ENCODE data around the gene MPRIP. TPM values are rescaled to one million over a fixed set of nuclear protein-coding genes. Genes with fewer than 3 reads are reported as not detected.
A peak's percentile ranks its signal among the peaks of the same experiment; 100 is the strongest.

Gene MPRIP
- total RNA-seq, 1 donor: 127 TPM

DNA sequence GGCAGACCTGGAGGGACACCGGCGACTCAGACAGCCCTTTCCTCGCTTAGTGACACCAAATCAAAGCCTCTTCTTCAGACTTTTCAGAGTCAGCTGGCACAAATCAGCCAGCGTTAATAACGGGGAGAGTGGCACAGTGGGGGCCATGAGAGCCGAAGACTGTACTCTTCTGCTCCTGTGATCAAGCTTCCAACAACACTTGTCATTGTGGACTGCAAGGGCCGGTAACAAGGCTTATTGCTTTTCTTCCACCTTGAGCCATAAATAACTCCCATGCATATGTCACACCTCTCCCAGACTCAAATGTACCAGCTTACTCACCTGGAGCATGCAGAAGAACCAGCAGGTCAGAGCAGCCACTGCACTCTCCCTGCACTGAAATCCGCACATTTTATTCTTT is 181.9 kb downstream of the MPRIP start:
- DNase-seq (ENCODE audit: low read depth in 2 of 3, low spot score in 2 of 3): no peak

DNA sequence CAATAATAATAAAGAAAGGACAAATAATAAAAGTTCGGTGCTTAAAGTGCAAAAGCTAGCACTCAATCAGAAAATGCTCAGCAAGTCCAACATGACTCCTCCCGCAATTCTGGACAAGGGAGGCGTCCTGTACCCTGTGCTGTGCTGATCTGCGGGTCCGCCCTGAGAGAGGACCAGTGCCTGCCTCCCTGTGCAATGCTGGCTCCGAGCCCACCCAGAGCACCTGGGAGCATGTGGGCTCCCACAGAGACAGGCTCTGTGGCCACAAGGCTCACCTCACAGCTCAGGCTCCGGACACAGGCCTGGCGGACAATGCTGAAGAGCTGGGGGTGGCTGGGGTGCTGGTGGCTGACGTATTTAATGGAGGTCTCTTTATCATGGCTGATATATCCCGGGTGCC is 183.6 kb downstream of the MPRIP start:
- DNase-seq (ENCODE audit: low read depth in 2 of 3, low spot score in 2 of 3): no peak

DNA sequence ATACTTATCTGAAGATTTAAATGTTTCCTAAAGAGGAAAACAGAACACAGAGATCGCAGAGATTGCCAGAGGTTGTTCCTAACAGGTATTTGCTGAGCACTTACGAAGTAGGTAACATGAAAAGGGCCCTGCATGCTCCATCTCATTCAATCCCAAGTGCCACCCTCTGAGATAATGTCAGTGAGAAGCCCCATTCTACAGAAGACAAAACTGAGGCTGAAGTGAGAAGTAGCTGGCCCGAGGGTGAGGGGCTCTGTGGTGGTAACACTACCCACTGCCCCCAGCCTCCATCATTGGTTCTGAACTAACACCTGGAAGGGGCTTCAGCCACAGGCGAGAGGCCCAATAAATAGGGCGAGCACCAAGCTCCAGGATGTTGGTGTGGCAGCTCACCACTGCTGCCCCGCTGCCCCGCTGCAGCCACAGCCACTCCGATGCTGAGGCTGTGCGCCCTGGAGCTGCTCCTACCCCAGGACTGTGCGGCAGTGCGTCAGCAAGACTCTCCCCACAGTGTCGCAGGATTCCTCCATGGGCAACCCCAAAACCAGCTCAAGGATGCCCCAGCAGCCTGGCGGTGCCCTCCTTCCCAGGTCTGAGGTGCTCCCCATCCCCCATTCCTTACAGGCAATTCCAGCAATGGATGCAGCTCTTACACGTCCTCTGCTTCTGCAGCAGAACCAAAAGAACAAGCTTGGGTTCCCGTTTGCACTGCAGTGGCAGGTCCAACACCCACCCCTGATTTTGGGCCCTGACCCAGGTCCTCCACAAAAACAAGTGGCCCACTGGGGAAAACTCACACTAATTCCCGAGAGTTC is 184.4 kb downstream of the MPRIP start:
- DNase-seq (ENCODE audit: low read depth in 2 of 3, low spot score in 2 of 3): no peak

DNA sequence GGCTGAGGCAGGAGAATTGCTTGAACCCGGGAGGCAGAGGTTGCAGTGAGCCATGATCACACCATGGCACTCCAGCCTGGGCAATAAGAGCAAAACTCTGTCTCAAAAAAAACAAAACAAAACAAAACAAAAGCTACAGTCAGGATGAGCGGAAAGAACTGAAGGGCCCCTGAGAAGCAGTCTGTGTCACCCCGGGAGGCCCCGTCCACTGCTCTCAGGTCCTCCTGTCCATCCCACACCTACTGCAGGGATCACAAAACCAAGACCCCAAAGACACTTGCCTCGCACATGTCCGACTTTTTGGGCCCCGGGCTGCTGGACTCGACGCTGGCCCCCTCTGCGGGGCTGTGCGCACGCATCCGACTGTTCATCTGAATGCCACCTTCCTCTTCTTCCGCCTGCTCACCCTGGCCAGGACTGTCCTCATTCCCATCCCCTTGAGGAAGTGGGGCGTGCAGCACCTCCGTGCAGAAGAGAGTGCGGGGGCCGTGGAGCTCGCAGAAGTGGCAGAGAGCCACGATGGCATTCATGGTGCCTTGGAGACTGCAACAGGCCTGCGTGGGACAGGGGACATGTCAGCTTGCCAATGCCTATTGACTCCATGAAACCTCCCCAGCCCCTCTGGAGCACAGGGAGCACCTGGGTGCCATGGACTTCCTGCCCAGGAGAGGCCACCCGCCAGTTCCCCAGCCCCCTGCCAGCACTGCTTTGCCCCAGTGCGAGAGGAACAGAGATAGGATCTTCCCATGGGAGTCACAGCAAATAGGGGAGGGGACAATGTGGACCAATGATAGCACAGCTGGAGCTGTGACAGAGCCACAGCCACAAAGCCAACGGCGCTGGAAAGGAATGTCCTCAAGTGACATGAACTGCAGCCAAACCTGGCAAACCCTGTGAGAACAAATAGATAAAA is 185.6 kb downstream of the MPRIP start:
- DNase-seq (ENCODE audit: low read depth in 2 of 3, low spot score in 2 of 3): no peak

DNA sequence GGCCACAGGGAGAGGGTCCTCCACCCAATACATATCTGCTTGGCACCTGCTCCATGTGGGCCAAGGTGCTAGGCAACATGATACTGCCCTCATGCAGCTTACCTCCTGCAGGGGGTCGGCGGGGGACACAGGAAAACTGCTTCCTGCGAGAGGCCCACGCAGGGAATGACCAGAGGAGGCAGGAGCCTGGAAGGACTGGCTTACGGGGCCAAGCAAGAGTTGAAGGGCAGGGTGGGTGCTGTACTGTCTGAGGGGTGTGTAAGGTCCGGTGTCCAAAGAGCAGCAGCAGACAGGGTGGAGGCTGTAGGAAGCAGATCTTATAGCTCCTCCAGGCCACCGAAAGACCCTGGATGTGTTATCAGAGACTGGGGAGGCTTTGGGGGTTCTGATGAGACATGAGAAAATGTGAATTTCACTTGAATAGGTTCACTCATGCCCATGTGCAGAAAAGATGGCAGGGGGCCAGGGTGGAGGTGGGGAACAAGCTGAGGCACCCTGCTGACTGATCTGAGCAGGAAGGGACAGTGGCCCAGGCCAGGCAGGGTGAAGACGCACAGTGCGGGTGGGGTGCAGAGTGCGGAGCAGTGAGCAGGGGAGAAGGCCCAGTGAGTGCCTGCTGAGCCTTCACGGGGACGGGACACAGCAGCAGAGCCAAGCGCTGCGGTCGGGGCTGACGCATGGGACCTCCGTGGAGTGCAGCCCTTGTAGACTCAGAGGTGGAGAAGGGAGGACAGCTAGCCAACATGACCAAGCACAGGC is 186.4 kb downstream of the MPRIP start:
- no peak for DNase-seq (ENCODE audit: low read depth in 2 of 3, low spot score in 2 of 3)

DNA sequence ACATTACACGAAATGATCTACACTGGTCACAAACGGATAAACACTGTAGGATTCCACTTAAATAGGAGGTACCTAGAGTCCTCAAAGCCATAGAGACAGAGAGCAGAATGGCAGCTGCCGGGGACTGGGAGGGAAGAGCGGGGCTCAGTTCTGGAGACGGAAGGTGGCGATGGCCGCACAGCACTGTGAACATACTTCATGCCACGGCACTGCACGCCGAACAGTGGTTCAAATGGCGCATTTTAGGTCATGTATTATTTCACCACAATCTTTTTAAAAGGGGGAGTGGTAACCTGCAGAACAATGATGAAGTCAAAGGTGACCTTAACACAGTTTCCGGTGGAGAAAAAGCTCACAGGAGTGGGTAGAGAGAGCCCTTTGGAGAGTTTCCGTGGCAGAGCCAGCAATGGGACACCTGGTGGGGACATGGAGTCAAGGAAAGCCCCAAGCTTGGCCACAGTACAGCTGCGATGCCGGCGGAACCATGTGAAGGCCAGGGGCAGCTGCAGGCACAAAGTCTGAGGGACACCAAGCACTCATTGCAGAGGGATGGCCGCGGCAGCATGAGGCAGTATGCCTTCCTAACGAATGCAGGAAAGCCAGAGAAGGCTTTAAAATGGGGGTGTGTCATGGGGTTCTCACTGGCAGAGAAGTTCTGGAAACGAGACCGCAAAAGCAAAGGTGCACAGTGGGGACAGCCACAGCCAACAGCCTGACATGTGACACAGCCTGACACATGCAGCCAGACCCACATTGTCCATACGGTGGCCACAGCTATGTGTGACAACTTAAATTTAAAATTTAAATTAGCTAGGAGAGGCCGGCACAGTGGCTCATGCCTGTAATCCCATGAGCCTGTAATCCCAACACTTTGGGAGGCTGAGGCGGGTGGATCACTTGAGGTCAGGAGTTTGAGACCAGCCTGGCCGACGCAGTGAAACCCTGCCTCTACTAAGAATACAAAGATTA is 187.4 kb downstream of the MPRIP start:
- no peak for DNase-seq (ENCODE audit: low read depth in 2 of 3, low spot score in 2 of 3)

DNA sequence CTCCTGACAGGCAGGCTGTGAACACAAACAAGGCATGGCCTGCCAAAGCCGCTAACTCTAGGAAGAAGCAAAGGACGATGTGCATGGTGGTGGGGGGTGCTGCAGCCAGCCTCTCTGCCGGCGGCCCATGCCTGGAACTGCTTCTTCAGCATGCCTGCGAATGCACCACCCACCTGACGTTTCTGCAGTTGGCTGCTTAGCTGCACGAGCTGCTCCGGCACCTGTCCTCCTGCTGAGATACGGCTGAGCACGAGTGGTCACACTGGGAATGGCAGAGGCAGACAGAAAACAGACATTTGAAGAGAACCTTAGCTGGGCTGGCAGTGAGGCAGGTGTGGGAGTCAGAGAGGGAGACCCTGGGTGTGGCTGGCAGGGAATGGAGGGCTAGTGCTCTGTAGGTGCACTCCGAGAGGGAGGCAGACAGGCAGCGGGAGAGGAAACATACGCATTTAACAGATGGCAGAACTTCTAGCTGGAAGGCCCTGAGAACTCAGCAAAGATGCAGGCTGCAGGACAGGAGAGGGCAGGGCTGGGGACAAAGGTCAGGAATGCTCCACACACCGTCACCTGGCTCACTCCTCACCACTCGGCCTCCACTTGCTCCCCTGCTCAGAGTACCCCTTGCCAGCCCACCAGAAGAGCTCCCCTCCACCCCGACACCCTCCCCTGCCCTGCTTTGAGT is 189.5 kb downstream of the MPRIP start:
- DNase-seq (ENCODE audit: low read depth in 2 of 3, low spot score in 2 of 3): no peak

DNA sequence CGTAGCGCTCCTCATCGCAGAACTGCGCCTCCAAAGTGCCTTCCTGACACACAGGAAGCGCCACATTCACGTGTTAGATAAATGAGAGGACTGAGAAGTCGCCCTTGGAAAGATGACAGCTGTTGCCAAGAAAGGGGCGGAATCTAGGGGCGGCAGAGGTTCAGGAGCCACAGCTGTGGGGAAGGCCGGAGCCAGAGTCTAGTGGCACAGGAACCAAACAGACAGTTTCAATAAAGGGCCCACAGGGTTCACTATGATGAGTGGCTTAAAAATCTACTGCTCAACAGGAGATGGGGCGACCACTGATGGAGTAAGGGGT is 190.0 kb downstream of the MPRIP start:
- DNase-seq (ENCODE audit: low read depth in 2 of 3, low spot score in 2 of 3): no peak

DNA sequence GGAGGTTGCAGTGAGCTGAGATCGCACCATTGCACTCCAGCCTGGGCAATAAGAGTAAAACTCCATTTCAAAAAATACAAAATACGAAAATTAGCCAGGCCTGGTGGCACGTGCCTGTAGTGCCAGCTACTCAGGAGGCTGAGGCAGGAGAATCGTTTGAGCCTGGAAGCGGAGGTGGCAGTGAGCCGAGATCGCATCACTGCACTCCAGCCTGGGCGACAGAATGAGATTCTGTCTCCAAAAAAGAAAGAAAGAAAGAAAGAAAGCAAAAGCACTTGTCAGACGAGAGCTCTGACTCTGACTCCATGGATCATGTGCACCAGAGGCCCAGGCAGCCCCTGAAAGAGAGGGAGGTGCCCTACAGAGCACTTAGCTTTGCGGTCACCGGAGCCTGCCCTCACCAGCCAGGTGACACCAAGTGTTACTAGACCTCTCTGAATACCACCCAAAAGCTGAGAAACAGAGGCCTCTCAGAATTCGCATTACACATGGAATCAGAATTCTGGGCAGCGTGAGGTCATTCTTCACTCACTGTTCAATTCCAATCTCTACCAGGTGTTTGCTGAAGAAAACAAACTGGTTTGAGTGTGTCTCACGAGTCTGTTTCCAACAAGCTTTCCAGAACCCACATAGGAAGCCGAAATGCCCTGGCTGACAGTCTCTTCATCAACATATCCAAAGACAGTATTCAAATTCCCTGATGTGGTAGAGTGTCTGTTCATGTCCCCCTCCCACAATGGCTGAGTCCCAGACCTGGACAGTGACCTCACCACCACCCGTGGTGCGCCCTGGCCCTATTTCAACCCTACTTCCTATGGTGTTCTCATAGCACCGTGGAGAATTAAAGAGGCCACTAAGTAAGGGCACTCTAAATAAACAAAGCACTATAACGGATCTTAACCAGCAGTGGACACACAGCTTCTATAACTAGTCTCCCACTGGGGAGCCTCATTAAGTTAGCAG is 193.2 kb downstream of the MPRIP start:
- DNase-seq (ENCODE audit: low read depth in 2 of 3, low spot score in 2 of 3): no peak

DNA sequence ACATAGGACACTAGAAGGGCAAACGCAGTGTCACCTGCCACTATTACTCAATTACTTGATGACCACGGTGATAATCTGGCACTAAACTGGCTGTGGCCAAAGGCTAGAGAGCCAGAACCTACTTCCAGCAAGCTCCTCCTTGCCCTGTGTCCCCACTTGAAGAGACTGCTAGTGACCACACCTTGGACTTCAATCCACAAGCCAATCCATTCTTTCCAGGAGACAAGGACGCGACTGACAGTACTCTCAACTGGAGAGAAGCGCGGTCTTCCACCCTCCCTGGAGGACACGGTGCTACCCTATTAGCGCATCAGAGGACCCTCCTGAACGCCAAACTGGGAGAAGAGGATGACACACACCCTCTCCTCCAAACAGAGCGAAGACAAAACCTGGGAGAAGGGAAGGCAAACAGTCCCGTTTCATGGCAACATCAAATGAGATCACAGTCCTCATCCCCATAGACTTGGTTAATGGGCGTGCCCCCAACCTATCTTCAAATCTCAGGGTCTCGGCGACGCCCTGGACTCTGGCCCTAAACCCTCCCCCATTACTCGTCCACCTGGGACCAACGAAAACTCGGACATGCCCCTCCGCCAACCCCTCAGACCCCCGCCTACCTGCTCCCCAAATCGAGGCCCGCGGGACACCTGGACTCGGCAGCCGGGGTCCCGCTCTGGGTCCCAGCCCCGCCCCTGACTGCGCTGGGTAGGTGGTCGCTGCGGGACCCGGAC is 194.2 kb downstream of the MPRIP start:
- DNase-seq (ENCODE audit: low read depth in 2 of 3, low spot score in 2 of 3): peak in 1 of 3 donors; percentile 14

DNA sequence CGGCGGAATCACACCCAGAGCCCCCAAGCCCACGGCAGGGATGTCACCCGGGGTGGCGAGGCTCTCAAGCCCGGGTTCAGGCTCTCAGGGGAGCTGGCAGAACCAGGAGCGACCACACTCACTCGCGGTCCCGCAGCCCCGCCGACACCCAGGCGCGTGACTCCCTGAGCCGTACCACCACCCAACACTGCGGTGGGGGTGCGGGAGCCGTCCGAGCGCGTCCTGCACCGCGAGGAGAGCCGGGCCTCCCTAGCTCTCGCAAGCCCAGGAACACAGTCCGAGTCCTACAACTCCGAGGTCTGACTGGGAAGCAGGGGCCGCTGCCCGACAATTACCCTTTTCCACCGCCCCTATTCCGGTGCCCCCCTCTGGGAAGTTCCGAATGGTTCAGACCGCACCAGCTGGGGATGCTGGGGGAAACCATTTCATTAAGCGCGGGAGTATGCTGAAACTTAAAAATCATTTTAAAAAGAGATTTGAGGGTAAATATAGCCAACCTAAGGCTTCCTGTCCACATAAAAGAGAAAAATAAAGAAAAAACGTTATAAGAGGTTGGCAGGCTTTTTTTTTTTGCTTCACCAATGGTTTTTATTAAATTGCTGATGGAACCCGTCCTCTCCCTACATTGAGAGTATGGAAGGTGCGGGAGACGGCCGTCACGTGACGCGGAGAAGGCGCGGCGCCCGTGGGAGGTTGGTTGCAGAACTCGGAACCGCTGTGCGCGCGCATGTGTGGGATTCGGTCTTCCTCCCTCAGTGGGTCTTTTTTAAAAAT is 195.0 kb downstream of the MPRIP start, which contains the start of gene FLCN:
TSS of gene FLCN (minus strand) at position 143 of the 774 bp plus-strand sequence. CDS start 9,031 bp downstream, outside the sequence.
- peak; percentile 88 to 91 (median 89) for DNase-seq (ENCODE audit: low read depth in 2 of 3, low spot score in 2 of 3)

DNA sequence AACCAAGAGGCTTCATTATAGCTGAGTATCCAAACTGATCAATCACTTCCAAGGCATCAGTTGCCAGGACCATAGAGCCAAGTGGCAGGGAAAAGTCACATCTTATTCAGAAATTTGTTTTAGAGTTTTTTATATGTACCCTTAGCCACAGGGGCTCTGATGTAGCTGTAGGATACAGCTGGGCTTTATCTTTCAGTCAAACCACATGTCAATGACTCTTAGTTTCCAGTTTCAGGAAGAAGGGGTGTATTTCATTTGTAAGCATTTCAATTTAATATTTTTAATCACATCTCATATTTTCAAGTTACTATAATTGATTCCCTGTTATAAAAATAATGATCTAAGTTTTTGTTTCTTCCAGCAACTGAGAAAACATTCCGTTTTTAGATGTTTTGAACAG is 197.6 kb downstream of the MPRIP start:
- DNase-seq (ENCODE audit: low read depth in 2 of 3, low spot score in 2 of 3): peak in 2 of 3 donors; percentile 56 to 77

DNA sequence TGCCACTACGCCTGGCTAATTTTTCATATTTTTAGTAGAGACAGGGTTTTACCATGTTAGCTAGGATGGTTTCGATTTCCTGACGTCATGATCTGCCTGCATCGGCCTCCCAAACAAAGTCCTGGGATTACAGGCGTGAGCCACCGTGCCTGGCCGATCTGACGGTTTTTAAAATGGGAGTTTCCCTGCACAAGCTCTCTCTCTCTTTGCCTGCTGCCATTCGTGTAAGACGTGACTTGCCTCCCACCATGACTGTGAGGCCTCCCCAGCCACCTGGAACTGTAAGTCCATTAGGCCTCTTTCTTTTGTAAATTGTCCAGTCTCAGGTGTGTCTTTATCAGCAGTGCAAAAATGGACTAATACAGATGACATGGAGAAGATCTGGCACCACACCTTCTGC is 199.4 kb downstream of the MPRIP start:
- DNase-seq (ENCODE audit: low read depth in 2 of 3, low spot score in 2 of 3): no peak

DNA sequence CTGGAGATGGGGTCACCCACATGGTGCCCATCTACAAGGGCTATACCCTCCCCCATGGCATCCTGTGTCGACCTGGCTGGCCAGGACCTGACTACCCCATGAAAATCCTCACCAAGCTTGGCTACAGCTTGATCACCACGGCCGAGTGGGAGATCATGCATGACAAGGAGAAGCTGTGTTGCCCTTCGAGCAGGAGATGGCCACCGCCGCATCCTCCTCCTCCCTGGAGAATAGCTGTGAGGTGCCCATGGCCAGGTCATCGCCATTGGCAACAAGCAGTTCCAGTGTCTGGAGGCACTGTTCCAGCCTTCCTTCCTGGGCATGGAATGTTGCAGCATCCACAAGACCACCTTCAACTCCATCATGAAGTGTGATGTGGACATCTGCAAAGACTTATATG is 200.0 kb downstream of the MPRIP start:
- DNase-seq (ENCODE audit: low read depth in 2 of 3, low spot score in 2 of 3): no peak

Measured in hematopoietic multipotent progenitor cell (in vitro differentiated cells).